ENCODE data around the gene PDXK. TPM values are rescaled to one million over a fixed set of nuclear protein-coding genes. Genes with fewer than 3 reads are reported as not detected.
A peak's percentile ranks its signal among the peaks of the same experiment; 100 is the strongest.
"Not testable (repeated sequence)": the region's sequence is repeated elsewhere in the genome, so short reads cannot be mapped to it uniquely, and the experiment has no call there.

Gene PDXK
- total and polyA plus RNA-seq, 4 donors, result 25.8 to 94.4 (median 64.5) TPM

- intact Hi-C loops (cut with DNase I), result no loop called here
- peak; percentile 65 for ATAC-seq (ENCODE audit: low FRiP score)
- WGBS, 2 donors, result 9 to 10% methylated on average over 29 of the region's 29 CpGs
Observed at GRCh38 chr21:43703035-43703880, 15.7 kb upstream of the PDXK start.

GRCh38 chr21:43707462-43707861 is 11.5 kb upstream of the PDXK start:
- intact Hi-C loops (cut with DNase I), result no loop called here
- H3K4me1 ChIP-seq (ENCODE audit: control insufficient read depth in 1 of 2, insufficient read depth in 2 of 2, low read length in 2 of 2), result no peaks in the 10 kb centered on the region
- H3K27ac ChIP-seq (ENCODE audit: low read depth in 1 of 2, low read length in 2 of 2), result no peak overlapping the region
- ATAC-seq (ENCODE audit: low FRiP score) (no peak), DNase-seq (no peak)
- H3K36me3 ChIP-seq (ENCODE audit: control insufficient read depth in 1 of 2, insufficient read depth in 2 of 2, low read length in 1 of 2), result no peaks in the 10 kb centered on the region
- H3K4me3 ChIP-seq (ENCODE audit: low read length in 2 of 2), result no peak overlapping the region
- no peaks in the 10 kb centered on the region for H3K9me3 ChIP-seq (ENCODE audit: control insufficient read depth, low read length)
- WGBS, 2 donors, result 95 to 97% methylated on average over 9 of the region's 9 CpGs
- H3K27me3 ChIP-seq (ENCODE audit: control insufficient read depth in 1 of 2, insufficient read depth in 2 of 2, low read length in 1 of 2), result no peaks in the 10 kb centered on the region

More at GRCh38 chr21:43703035-43703880, 15.7 kb upstream of the PDXK start:
- Histone ChIP-seq H3K36me3 (ENCODE audit: control insufficient read depth in 1 of 2, insufficient read depth in 2 of 2, low read length in 1 of 2) (no peaks in the 10 kb centered on the region), H3K4me1 (ENCODE audit: control insufficient read depth in 1 of 2, insufficient read depth in 2 of 2, low read length in 2 of 2) (no peaks in the 10 kb centered on the region), H3K27ac (ENCODE audit: low read depth in 1 of 2, low read length in 2 of 2) (peak overlapping the region in 1 of 2 donors; percentile 3), H3K4me3 (ENCODE audit: low read length in 2 of 2) (no peak overlapping the region), H3K27me3 (ENCODE audit: control insufficient read depth in 1 of 2, insufficient read depth in 2 of 2, low read length in 1 of 2) (no peaks in the 10 kb centered on the region), H3K9me3 (ENCODE audit: control insufficient read depth, low read length) (no peaks in the 10 kb centered on the region)
- no peak for DNase-seq

GRCh38 chr21:43708745-43709381 is 10.1 kb upstream of the PDXK start:
- Histone ChIP-seq H3K36me3 (ENCODE audit: control insufficient read depth in 1 of 2, insufficient read depth in 2 of 2, low read length in 1 of 2) (no peaks in the 10 kb centered on the region), H3K27ac (ENCODE audit: low read depth in 1 of 2, low read length in 2 of 2) (no peak overlapping the region), H3K4me1 (ENCODE audit: control insufficient read depth in 1 of 2, insufficient read depth in 2 of 2, low read length in 2 of 2) (no peaks in the 10 kb centered on the region), H3K4me3 (ENCODE audit: low read length in 2 of 2) (no peak overlapping the region), H3K9me3 (ENCODE audit: control insufficient read depth, low read length) (no peaks in the 10 kb centered on the region), H3K27me3 (ENCODE audit: control insufficient read depth in 1 of 2, insufficient read depth in 2 of 2, low read length in 1 of 2) (no peaks in the 10 kb centered on the region)
- DNase-seq, result no peak
- no peak for ATAC-seq (ENCODE audit: low FRiP score)
- 93 to 95% methylated on average over 13 of the region's 13 CpGs for WGBS, 2 donors
- intact Hi-C loops (cut with DNase I), result no loop called here

- Histone ChIP-seq H3K27me3 (ENCODE audit: control insufficient read depth in 1 of 2, insufficient read depth in 2 of 2, low read length in 1 of 2) (no peaks in the 10 kb centered on the region), H3K27ac (ENCODE audit: low read depth in 1 of 2, low read length in 2 of 2) (peak overlapping the region in 1 of 2 donors; percentile 32), H3K4me3 (ENCODE audit: low read length in 2 of 2) (no peak overlapping the region), H3K9me3 (ENCODE audit: control insufficient read depth, low read length) (no peaks in the 10 kb centered on the region), H3K4me1 (ENCODE audit: control insufficient read depth in 1 of 2, insufficient read depth in 2 of 2, low read length in 2 of 2) (no peaks in the 10 kb centered on the region), H3K36me3 (ENCODE audit: control insufficient read depth in 1 of 2, insufficient read depth in 2 of 2, low read length in 1 of 2) (no peaks in the 10 kb centered on the region)
- ATAC-seq (ENCODE audit: low FRiP score), result peak; percentile 60
- WGBS, 2 donors, result 33 to 36% methylated on average over 13 of the region's 13 CpGs
- intact Hi-C loops (cut with DNase I), result no loop called here
- DNase-seq, result peak; percentile 54 to 83
Observed at GRCh38 chr21:43712268-43712942, 6.5 kb upstream of the PDXK start.

GRCh38 chr21:43713123-43713522 is 5.8 kb upstream of the PDXK start:
- intact Hi-C loops (cut with DNase I), result not testable (repeated sequence)

GRCh38 chr21:43716376-43717165 is 2.4 kb upstream of the PDXK start:
- WGBS, 2 donors, result 77 to 82% methylated on average over 12 of the region's 12 CpGs
- ATAC-seq (ENCODE audit: low FRiP score), result no peak
- Histone ChIP-seq H3K9me3 (ENCODE audit: control insufficient read depth, low read length) (no peaks in the 10 kb centered on the region), H3K4me3 (ENCODE audit: low read length in 2 of 2) (no peak overlapping the region), H3K4me1 (ENCODE audit: control insufficient read depth in 1 of 2, insufficient read depth in 2 of 2, low read length in 2 of 2) (no peaks in the 10 kb centered on the region), H3K27ac (ENCODE audit: low read depth in 1 of 2, low read length in 2 of 2) (no peak overlapping the region), H3K27me3 (ENCODE audit: control insufficient read depth in 1 of 2, insufficient read depth in 2 of 2, low read length in 1 of 2) (no peaks in the 10 kb centered on the region), H3K36me3 (ENCODE audit: control insufficient read depth in 1 of 2, insufficient read depth in 2 of 2, low read length in 1 of 2) (no peaks in the 10 kb centered on the region)
- DNase-seq, result peak in 1 of 2 donors; percentile 75
- intact Hi-C loops (cut with DNase I), result no loop called here

More at GRCh38 chr21:43713123-43713522, 5.8 kb upstream of the PDXK start:
- DNase-seq; H3K4me1 ChIP-seq (ENCODE audit: control insufficient read depth in 1 of 2, insufficient read depth in 2 of 2, low read length in 2 of 2); H3K4me3 ChIP-seq (ENCODE audit: low read length in 2 of 2); ATAC-seq (ENCODE audit: low FRiP score); H3K27ac ChIP-seq (ENCODE audit: low read depth in 1 of 2, low read length in 2 of 2); H3K36me3 ChIP-seq (ENCODE audit: control insufficient read depth in 1 of 2, insufficient read depth in 2 of 2, low read length in 1 of 2); H3K9me3 ChIP-seq (ENCODE audit: control insufficient read depth, low read length); H3K27me3 ChIP-seq (ENCODE audit: control insufficient read depth in 1 of 2, insufficient read depth in 2 of 2, low read length in 1 of 2): not testable (repeated sequence)
- 97% methylated on average over 6 of the region's 6 CpGs for whole genome bisulfite sequencing, 2 donors

- WGBS, 2 donors, result 91 to 92% methylated on average over 13 of the region's 13 CpGs
- DNase-seq (no peak), ATAC-seq (ENCODE audit: low FRiP score) (no peak)
- Histone ChIP-seq H3K9me3 (ENCODE audit: control insufficient read depth, low read length) (no peaks in the 10 kb centered on the region), H3K36me3 (ENCODE audit: control insufficient read depth in 1 of 2, insufficient read depth in 2 of 2, low read length in 1 of 2) (no peaks in the 10 kb centered on the region), H3K4me3 (ENCODE audit: low read length in 2 of 2) (no peak overlapping the region), H3K4me1 (ENCODE audit: control insufficient read depth in 1 of 2, insufficient read depth in 2 of 2, low read length in 2 of 2) (no peaks in the 10 kb centered on the region), H3K27ac (ENCODE audit: low read depth in 1 of 2, low read length in 2 of 2) (no peak overlapping the region), H3K27me3 (ENCODE audit: control insufficient read depth in 1 of 2, insufficient read depth in 2 of 2, low read length in 1 of 2) (no peaks in the 10 kb centered on the region)
- intact Hi-C loops (cut with DNase I), result no loop called here
Observed at GRCh38 chr21:43717166-43717853, 1.6 kb upstream of the PDXK start.

Data from aorta (tissue), 5 donors.